GM12878 (cell line): ENCODE data around the gene HEPACAM2. TPM values are rescaled to one million over a fixed set of nuclear protein-coding genes. Genes with fewer than 3 reads are reported as not detected.

Experiments
- ATAC-seq: fragments of 200-7000 bp; cut with Tn5 transposase; 3 replicates; pipeline ENCODE4 v1.9.1; 2020; ENCODE audit warnings: mild to moderate bottlenecking, moderate library complexity
- BruUV-seq: library from RNA; stranded (reverse); fragments of 400-500 nt; replicated peaks from 2 replicates; lab custom pipeline; 2021; lab: Mats Ljungman, UMichigan
- CTCF ChIA-PET: fragments of 300-600 bp; sonication (Branson Sonifier 250); formaldehyde crosslinking; extraction: SDS; loops from one replicate; lab custom pipeline; 2021; ENCODE audit warnings: inconsistent platforms; lab: Yijun Ruan, JAX
- POLR2A ChIA-PET: fragments of 350-600 bp; formaldehyde crosslinking; extraction: SDS; loops from one replicate; lab custom pipeline; 2021; ENCODE audit warnings: inconsistent platforms; lab: Charles Lee
- RAD21 ChIA-PET: fragments of 300-600 bp; sonication (Branson Sonifier 250); formaldehyde crosslinking; loops from one replicate; lab custom pipeline; 2023; ENCODE audit warnings: antibody characterized with exemption; ENCODE audit not compliant: unreplicated experiment; lab: Charles Lee
- SMC1A ChIA-PET: fragments of 300-600 bp; sonication (Branson Sonifier 250); formaldehyde crosslinking; loops from one replicate; lab custom pipeline; 2023; ENCODE audit not compliant: unreplicated experiment, uncharacterized antibody; lab: Charles Lee
- DNase-seq: peaks from one replicate; pipeline ENCODE4 v3.0.0-alpha.2; 2011; ENCODE audit warnings: low read depth, low spot score
- FAIRE-seq: peaks from 3 replicates; lab custom pipeline; 2011; peaks lifted over from hg19 to GRCh38; lab: Jason Lieb, UNC
- H2AFZ ChIP-seq: 2 replicates; pipeline ENCODE4 v1.6.0; 2011; ENCODE audit warnings: low read depth, low read length, control low read depth; ENCODE audit not compliant: control insufficient read depth
- H3K27ac ChIP-seq: 2 replicates; pipeline ENCODE4 v1.5.1; 2011; ENCODE audit warnings: control low read depth; ENCODE audit not compliant: control insufficient read depth, insufficient read depth
- H3K27me3 ChIP-seq, 2 experiments: replicated peaks in 1 of 2; 2 replicates each; pipeline versions ENCODE4 v1.6.0 to v1.6.1; 2011; ENCODE audit warnings: low read length in 1 of 2; ENCODE audit not compliant: control insufficient read depth in 2 of 2, insufficient read depth in 2 of 2
- H3K36me3 ChIP-seq, 2 experiments: 2 replicates each; pipeline ENCODE4 v1.5.1; 2011; ENCODE audit warnings: low read length in 1 of 2; ENCODE audit not compliant: control insufficient read depth in 2 of 2, insufficient read depth in 2 of 2
- H3K4me1 ChIP-seq: 2 replicates; pipeline ENCODE4 v1.6.1; 2011; ENCODE audit warnings: mild to moderate bottlenecking, low read length, moderate library complexity, mixed read lengths; ENCODE audit not compliant: control insufficient read depth, insufficient read depth
- H3K4me2 ChIP-seq: 2 replicates; pipeline ENCODE4 v1.6.0; 2011; ENCODE audit warnings: control low read depth; ENCODE audit not compliant: control insufficient read depth, insufficient read depth
- H3K4me3 ChIP-seq: fragments of 200-600 bp; sonication (generic); 2 replicates; pipeline ENCODE4 v1.5.1; 2016
- H3K79me2 ChIP-seq: 2 replicates; pipeline ENCODE4 v1.6.0; 2011; ENCODE audit warnings: low read length; ENCODE audit not compliant: control insufficient read depth, insufficient read depth
- H3K9ac ChIP-seq: 2 replicates; pipeline ENCODE4 v1.8.0; 2011; ENCODE audit warnings: low read length, control low read depth, mixed read lengths; ENCODE audit not compliant: control insufficient read depth, insufficient read depth
- H3K9me3 ChIP-seq: replicated peaks from 3 replicates; pipeline ENCODE4 v1.5.1; 2011; ENCODE audit warnings: mild to moderate bottlenecking, low read length; ENCODE audit not compliant: control insufficient read depth, insufficient read depth
- H4K20me1 ChIP-seq: 2 replicates; pipeline ENCODE4 v1.6.0; 2011; ENCODE audit not compliant: control insufficient read depth, insufficient read depth
- ATF7 ChIP-seq: fragments of 450-650 bp; IDR thresholded peaks from 2 replicates; pipeline ENCODE4 v1.6.1; 2016; ENCODE audit warnings: low read depth, mild to moderate bottlenecking
- DPF2 ChIP-seq: fragments of 450-650 bp; IDR thresholded peaks from 2 replicates; pipeline ENCODE4 v1.6.1; 2017; ENCODE audit warnings: mild to moderate bottlenecking
- EP300 ChIP-seq, 2 experiments: fragments of 150-350 bp in 1 of 2; IDR thresholded peaks; 2 replicates each; pipeline ENCODE4 v1.6.1; 2011 to 2012; ENCODE audit warnings: low read depth in 2 of 2, low read length in 2 of 2, borderline replicate concordance in 1 of 2, improper control_type of control experiment in 1 of 2, inconsistent platforms in 1 of 2; ENCODE audit not compliant: control insufficient read depth in 1 of 2
- IKZF1 ChIP-seq: fragments of 450-650 bp; conservative IDR thresholded peaks from 2 replicates; pipeline ENCODE4 v1.6.1; 2017; ENCODE audit warnings: antibody characterized with exemption, mild to moderate bottlenecking
- JUND ChIP-seq: IDR thresholded peaks from 2 replicates; pipeline ENCODE4 v1.6.1; 2012; ENCODE audit warnings: low read depth, mild to moderate bottlenecking, low read length, improper control_type of control experiment, moderate library complexity
- MTA2 ChIP-seq: fragments of 450-650 bp; IDR thresholded peaks from 2 replicates; pipeline ENCODE4 v1.6.1; 2016; ENCODE audit warnings: low read depth, mild to moderate bottlenecking, moderate library complexity
- NBN ChIP-seq: fragments of 450-650 bp; IDR thresholded peaks from 2 replicates; pipeline ENCODE4 v1.6.1; 2016
- NFYA ChIP-seq: IDR thresholded peaks from 2 replicates; pipeline ENCODE4 v1.6.1; 2011; ENCODE audit warnings: low read depth, mild to moderate bottlenecking, low read length, improper control_type of control experiment, borderline replicate concordance
- RELA ChIP-seq: fragments of 450-650 bp; IDR thresholded peaks from 2 replicates; pipeline ENCODE4 v1.8.0; 2014; ENCODE audit warnings: borderline replicate concordance; ENCODE audit not compliant: partially characterized antibody
- RELB ChIP-seq: fragments of 450-650 bp; IDR thresholded peaks from 2 replicates; pipeline ENCODE4 v1.6.1; 2017; ENCODE audit warnings: low read depth, mild to moderate bottlenecking, moderate library complexity
- SPI1 ChIP-seq: IDR thresholded peaks from 2 replicates; pipeline ENCODE4 v1.6.1; 2011; ENCODE audit warnings: low read depth, mild to moderate bottlenecking, low read length, moderate library complexity, borderline replicate concordance; ENCODE audit not compliant: insufficient read depth
- ZNF217 ChIP-seq: fragments of 450-650 bp; IDR thresholded peaks from 2 replicates; pipeline ENCODE4 v1.6.1; 2017; ENCODE audit warnings: antibody characterized with exemption, mild to moderate bottlenecking
- ZNF24 ChIP-seq: fragments of 450-650 bp; IDR thresholded peaks from 2 replicates; pipeline ENCODE4 v1.6.1; 2017; ENCODE audit warnings: antibody characterized with exemption, mild to moderate bottlenecking
- WGBS: methylation state at CpG from one replicate; pipeline ENCODE4 v1.1.6; 2016; ENCODE audit warnings: low lambda C conversion rate; ENCODE audit not compliant: insufficient replicate concordance, insufficient coverage; ENCODE audit errors: missing lambda C conversion rate; 5-methylcytosine and 5-hydroxymethylcytosine counted together
- in situ Hi-C: fragments of 300-500 bp; cut with MboI; formaldehyde crosslinking; loops from 9 replicates; pipeline ENCODE4 v1.14.3; 2018; ENCODE audit warnings: mixed read lengths
- intact Hi-C: fragments of 100-400 bp; cut with micrococcal nuclease; formaldehyde crosslinking; loops from one replicate; pipeline ENCODE4 v1.14.2; 2022; ENCODE audit not compliant: unreplicated experiment
- polyA plus RNA-seq, 11 experiments: library from polyadenylated mRNA; depleted of rRNA in 4 of 11; unstranded in 6 of 11; stranded (reverse) in 5 of 11; fragments of >200 nt; fragmentation: Nextera tagmentation in 4 of 11; fragmentation: Illumina TruSeq in 1 of 11; extraction: Ambion mirVana in 4 of 11; extraction: Trizol in 1 of 11; gene quantifications; 1 replicate in 1 of 11; 2 replicates in 10 of 11; pipeline versions ENCODE4 v1.2.1 to v1.2.3, GENCODE V29; 2011 to 2016; ENCODE audit warnings: inconsistent platforms in 2 of 11, missing spikeins in 2 of 11, low read depth in 1 of 11
- total RNA-seq, 4 experiments: library from RNA; depleted of rRNA in 3 of 4; stranded (reverse); fragments of >200 nt in 3 of 4; fragmentation: Illumina TruSeq in 1 of 4; extraction: Trizol in 1 of 4; gene quantifications; 2 replicates each; pipeline versions ENCODE4 v1.2.1 to v1.2.3, GENCODE V29; 2013 to 2021
- TF ChIP-seq, protein P1 (sequence below): fragments of 450-650 bp; formaldehyde crosslinking; IDR thresholded peaks from 2 replicates; pipeline ENCODE4 v1.5.0; 2022; ENCODE audit warnings: mild to moderate bottlenecking, missing genetic modification characterization

Gene HEPACAM2
- total and polyA plus RNA-seq, 10 of the 15 experiments (the other 5 are each of a cell fraction or from before 2014, with no cell fraction given): 0.04 to 0.58 TPM; not detected in 8

DNA sequence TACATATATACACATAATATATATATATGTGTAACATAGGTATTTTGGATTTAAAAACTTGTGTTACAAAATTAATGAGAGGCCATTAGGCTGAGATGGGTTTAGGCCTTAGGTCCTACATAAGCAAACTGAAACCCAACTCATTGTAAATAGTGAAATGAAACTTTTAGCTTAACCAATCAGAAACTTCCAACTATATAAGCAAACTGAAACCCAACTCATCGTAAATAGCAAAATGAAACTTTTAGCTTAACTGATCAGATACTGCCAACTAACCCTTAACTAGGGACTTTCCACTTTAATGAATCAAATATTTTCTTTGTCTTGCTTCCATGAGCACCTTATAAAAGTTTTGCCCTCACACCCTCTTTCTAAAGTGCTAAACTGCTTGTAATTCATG, 60.8 kb downstream of the HEPACAM2 start:
- Histone ChIP-seq H4K20me1 (no peaks in the 10 kb centered on the region), H3K4me2 (peak overlapping the region; percentile 30; the same call in 1 of the 2 replicates), H3K4me1 (peaks cover 2% of the 10 kb centered on the region; the same call in 1 of the 2 replicates), H3K9ac (no peak overlapping the region), H3K27ac (peak overlapping the region; percentile 80; the same call in 1 of the 2 replicates), H2AFZ (peak overlapping the region; percentile 16), H3K79me2 (no peaks in the 10 kb centered on the region), H3K9me3 (peaks cover 16% of the 10 kb centered on the region), H3K27me3 (no peaks in the 10 kb centered on the region), H3K4me3 (0 out of 2 replicates have a peak overlapping the region, but pooled peaks have one; percentile 33), H3K36me3 (no peaks in the 10 kb centered on the region)
- intact Hi-C loops (loop anchor here (1.0 kb wide), 1 partner anchor 17 kb away; the partner anchor contains the start of gene SAMD9L), in situ Hi-C loops (no loop called here)
- ATAC-seq (peak; percentile 99), DNase-seq (peak; percentile 77), FAIRE-seq (peak; percentile 73)
- POLR2A ChIA-PET: interaction anchor here (1.2 to 1.7 kb wide), 5 partner anchors 12 to 48 kb away, joined by 3 to 6 read pairs (median 5); no protein-coding TSS in a partner anchor
- RAD21 ChIA-PET: interaction anchor here (0.6 to 1.5 kb wide), 5 partner anchors 13 to 70 kb away, joined by 3 to 9 read pairs (median 3); partner anchors contain the start of genes SAMD9 and SAMD9L
- SMC1A ChIA-PET: interaction anchor here (1.0 to 2.6 kb wide), 8 partner anchors 8 to 63 kb away, joined by 4 to 18 read pairs (median 6); partner anchors contain the start of gene SAMD9
- CTCF ChIA-PET: interaction anchor here (1.2 to 2.1 kb wide), 3 partner anchors 11 to 63 kb away, joined by 3 to 7 read pairs (median 5); no protein-coding TSS in a partner anchor
- no TSS peak for BruUV-seq
- WGBS: 0% methylated on average over 1 of the region's 1 CpG
- TF ChIP-seq ATF7 (peak; percentile 42; the same call in 1 of the 2 replicates), IKZF1 (no peak), ZNF217 (peak; percentile 41; the same call in 1 of the 2 replicates), NFYA (no peak), RELB (peak; percentile 91), NBN (0 out of 2 replicates have a peak, but pooled peaks have one; percentile 29), JUND (no peak), SPI1 (0 out of 2 replicates have a peak, but pooled peaks have one; percentile 23), RELA (peak; percentile 49), ZNF24 (0 out of 2 replicates have a peak, but pooled peaks have one; percentile 34), DPF2 (0 out of 2 replicates have a peak, but pooled peaks have one; percentile 26), MTA2 (peak; percentile 92), EP300 (IDR thresholded peaks at IDR 0.05; ENCODE audit: borderline replicate concordance in 1 of 2, control insufficient read depth in 1 of 2, low read depth in 2 of 2, low read length in 2 of 2) (peak in 1 of 2 experiments; percentile 17; a peak in 2 of 4 replicates)
- TF ChIP-seq, protein P1, sequence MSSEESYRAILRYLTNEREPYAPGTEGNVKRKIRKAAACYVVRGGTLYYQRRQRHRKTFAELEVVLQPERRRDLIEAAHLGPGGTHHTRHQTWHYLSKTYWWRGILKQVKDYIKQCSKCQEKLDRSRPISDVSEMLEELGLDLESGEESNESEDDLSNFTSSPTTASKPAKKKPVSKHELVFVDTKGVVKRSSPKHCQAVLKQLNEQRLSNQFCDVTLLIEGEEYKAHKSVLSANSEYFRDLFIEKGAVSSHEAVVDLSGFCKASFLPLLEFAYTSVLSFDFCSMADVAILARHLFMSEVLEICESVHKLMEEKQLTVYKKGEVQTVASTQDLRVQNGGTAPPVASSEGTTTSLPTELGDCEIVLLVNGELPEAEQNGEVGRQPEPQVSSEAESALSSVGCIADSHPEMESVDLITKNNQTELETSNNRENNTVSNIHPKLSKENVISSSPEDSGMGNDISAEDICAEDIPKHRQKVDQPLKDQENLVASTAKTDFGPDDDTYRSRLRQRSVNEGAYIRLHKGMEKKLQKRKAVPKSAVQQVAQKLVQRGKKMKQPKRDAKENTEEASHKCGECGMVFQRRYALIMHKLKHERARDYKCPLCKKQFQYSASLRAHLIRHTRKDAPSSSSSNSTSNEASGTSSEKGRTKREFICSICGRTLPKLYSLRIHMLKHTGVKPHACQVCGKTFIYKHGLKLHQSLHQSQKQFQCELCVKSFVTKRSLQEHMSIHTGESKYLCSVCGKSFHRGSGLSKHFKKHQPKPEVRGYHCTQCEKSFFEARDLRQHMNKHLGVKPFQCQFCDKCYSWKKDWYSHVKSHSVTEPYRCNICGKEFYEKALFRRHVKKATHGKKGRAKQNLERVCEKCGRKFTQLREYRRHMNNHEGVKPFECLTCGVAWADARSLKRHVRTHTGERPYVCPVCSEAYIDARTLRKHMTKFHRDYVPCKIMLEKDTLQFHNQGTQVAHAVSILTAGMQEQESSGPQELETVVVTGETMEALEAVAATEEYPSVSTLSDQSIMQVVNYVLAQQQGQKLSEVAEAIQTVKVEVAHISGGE (CRISPR knock-in tag): no peak
